VCaP (cell line): ENCODE measurements around the gene PER3.

Experiments
- H3K27ac ChIP-seq: fragments of 450-650 bp; 2 replicates; pipeline ENCODE4 v1.5.1; 2017
- CTCF ChIP-seq: fragments of 450-650 bp; conservative IDR thresholded peaks from 2 replicates; pipeline ENCODE4 v1.5.1; 2017; ENCODE audit warnings: mild to moderate bottlenecking, moderate library complexity

The PER3 gene

GRCh38 chr1:7888248-7889081 lies 104.4 kb downstream of the PER3 start:
- TF ChIP-seq CTCF, result no peak
- no peak overlapping the region for H3K27ac ChIP-seq

- TF ChIP-seq CTCF, result no peak
- H3K27ac ChIP-seq, result no peak overlapping the region
Measured at GRCh38 chr1:7890853-7891252, 106.8 kb downstream of the PER3 start.

- no peak overlapping the region for H3K27ac ChIP-seq
- TF ChIP-seq CTCF, result no peak
Measured at GRCh38 chr1:7891804-7892203, 107.7 kb downstream of the PER3 start.

- no peak for TF ChIP-seq CTCF
- no peak overlapping the region for H3K27ac ChIP-seq
Measured at GRCh38 chr1:7893529-7894180, 109.6 kb downstream of the PER3 start.
